NCI-H1105 (cell line): ENCODE measurements around the gene URB1.
A peak's percentile ranks its signal among the peaks of the same experiment; 100 is the strongest.

ENCODE experiments used
- DNase-seq: peaks from one replicate; lab custom pipeline; 2025; lab: John Stamatoyannopoulos, UW

The URB1 gene

GRCh38 chr21:32347351-32347750, 45.5 kb downstream of the URB1 start:
- DNase-seq = no peak

- DNase-seq = no peak
Measured at GRCh38 chr21:32346951-32347350, 45.9 kb downstream of the URB1 start.

- DNase-seq = no peak
Measured at GRCh38 chr21:32340863-32341848, 51.7 kb downstream of the URB1 start.

GRCh38 chr21:32338209-32338921, 54.4 kb downstream of the URB1 start:
- no peak for DNase-seq

- no peak for DNase-seq
Measured at GRCh38 chr21:32337206-32337605, 55.6 kb downstream of the URB1 start.

- DNase-seq = peak; percentile 44
Measured at GRCh38 chr21:32336711-32337110, 56.1 kb downstream of the URB1 start.

- DNase-seq = no peak
Measured at GRCh38 chr21:32335601-32336575, 56.9 kb downstream of the URB1 start.

- no peak for DNase-seq
Measured at GRCh38 chr21:32334980-32335531, 57.8 kb downstream of the URB1 start.

- DNase-seq = no peak
Measured at GRCh38 chr21:32333953-32334673, 58.7 kb downstream of the URB1 start.

- DNase-seq = no peak
Measured at GRCh38 chr21:32332463-32332951, 60.3 kb downstream of the URB1 start.

GRCh38 chr21:32331444-32332305, 61.1 kb downstream of the URB1 start:
- no peak for DNase-seq

GRCh38 chr21:32330784-32331311, 62.0 kb downstream of the URB1 start:
- no peak for DNase-seq

- no peak for DNase-seq
Measured at GRCh38 chr21:32329776-32330175, 63.0 kb downstream of the URB1 start.

GRCh38 chr21:32329331-32329730, 63.5 kb downstream of the URB1 start:
- DNase-seq = no peak

GRCh38 chr21:32328595-32328994, 64.2 kb downstream of the URB1 start:
- no peak for DNase-seq

GRCh38 chr21:32325706-32326105, 67.1 kb downstream of the URB1 start:
- no peak for DNase-seq

GRCh38 chr21:32322676-32323075, 70.1 kb downstream of the URB1 start:
- DNase-seq = no peak

GRCh38 chr21:32322103-32322502, 70.7 kb downstream of the URB1 start:
- DNase-seq = no peak

GRCh38 chr21:32321480-32321879, 71.3 kb downstream of the URB1 start:
- DNase-seq = no peak
